Calu3 (cell line): Measurements from ENCODE around the gene SFXN1. TPM values are rescaled to one million over a fixed set of nuclear protein-coding genes. Genes with fewer than 3 reads are reported as not detected.

Experiments used
- BruUV-seq: library from RNA; stranded (reverse); fragments of 400-500 nt; replicated peaks from 2 replicates; lab custom pipeline; 2021; lab: Mats Ljungman, UMichigan
- CTCF ChIA-PET: fragments of 300-600 bp; sonication (Branson Sonifier 250); formaldehyde crosslinking; loops from one replicate; lab custom pipeline; 2022; ENCODE audit warnings: antibody characterized with exemption; lab: Charles Lee
- DNase-seq: peaks from one replicate; pipeline ENCODE4 v3.0.0; 2022
- H3K27ac Mint-ChIP-seq: one replicate; pipeline ENCODE4 v1.8.0; 2022; ENCODE audit warnings: mixed read lengths; ENCODE audit not compliant: unreplicated experiment
- H3K27me3 Mint-ChIP-seq: one replicate; pipeline ENCODE4 v1.8.0; 2022; ENCODE audit warnings: mixed read lengths; ENCODE audit not compliant: unreplicated experiment
- H3K36me3 Mint-ChIP-seq: one replicate; pipeline ENCODE4 v1.8.0; 2022; ENCODE audit warnings: mild to moderate bottlenecking, moderate library complexity, mixed read lengths; ENCODE audit not compliant: insufficient read depth, unreplicated experiment
- H3K4me1 Mint-ChIP-seq: one replicate; pipeline ENCODE4 v1.8.0; 2022; ENCODE audit warnings: mild to moderate bottlenecking, low read depth, mixed read lengths; ENCODE audit not compliant: unreplicated experiment
- H3K4me3 Mint-ChIP-seq: one replicate; pipeline ENCODE4 v1.8.0; 2022; ENCODE audit warnings: mild to moderate bottlenecking, low read depth, moderate library complexity, mixed read lengths; ENCODE audit not compliant: unreplicated experiment
- H3K9me3 Mint-ChIP-seq: one replicate; pipeline ENCODE4 v1.8.0; 2022; ENCODE audit warnings: low read depth, mixed read lengths; ENCODE audit not compliant: unreplicated experiment
- CTCF ChIP-seq: fragments of 200-600 bp; IDR thresholded peaks from one replicate; pipeline ENCODE4 v1.8.0; 2022; ENCODE audit warnings: antibody characterized with exemption; ENCODE audit not compliant: unreplicated experiment
- intact Hi-C: fragments of 100-400 bp; cut with micrococcal nuclease; formaldehyde crosslinking; loops from one replicate; pipeline ENCODE4 v1.10.0; 2022; ENCODE audit not compliant: unreplicated experiment
- total RNA-seq: library from RNA; stranded (reverse); gene quantifications from 2 replicates; pipeline ENCODE4 v1.2.3, GENCODE V29; 2022

Gene SFXN1
- total RNA-seq, 1 experiment from 2014 or later, result 106 TPM

DNA sequence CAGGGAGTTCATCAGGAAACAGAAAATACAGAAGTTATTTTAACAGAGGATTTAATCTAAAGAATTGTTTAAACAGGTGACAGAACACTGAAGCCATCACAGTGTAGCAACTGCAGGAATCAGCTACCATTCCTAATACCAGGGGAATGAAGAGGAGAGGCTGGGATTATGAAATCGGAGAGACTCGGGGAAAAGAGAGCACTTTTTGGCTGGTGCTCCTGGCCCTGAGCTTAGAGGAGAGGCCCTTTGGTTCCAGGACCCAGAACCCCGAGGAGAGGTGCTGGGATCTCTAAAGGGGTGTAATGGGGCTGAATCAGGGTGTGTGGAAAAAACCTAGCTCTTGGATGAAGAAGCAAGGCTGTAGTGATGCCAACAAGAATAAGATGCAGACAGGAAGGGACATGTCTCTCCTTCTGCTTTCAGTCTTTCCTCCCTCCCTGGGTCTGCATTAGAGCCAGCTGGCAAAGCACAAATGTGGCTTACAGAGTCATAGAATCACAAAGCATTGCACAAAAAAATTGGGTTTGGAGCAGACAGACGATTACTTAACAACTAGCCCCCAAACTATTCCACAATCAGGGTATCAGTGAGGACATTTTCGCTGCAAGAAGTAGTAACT is 11.6 kb upstream of the SFXN1 start:
- H3K27me3 Mint-ChIP-seq, result peaks cover 61% of the 10 kb centered on the region
- no TSS peak for BruUV-seq
- no peak overlapping the region for H3K4me3 Mint-ChIP-seq
- no peak for TF ChIP-seq CTCF
- H3K36me3 Mint-ChIP-seq, result no peaks in the 10 kb centered on the region
- H3K27ac Mint-ChIP-seq, result no peak overlapping the region
- no peak for DNase-seq
- CTCF ChIA-PET, result no interaction called here
- intact Hi-C loops, result no loop called here
- H3K4me1 Mint-ChIP-seq, result no peaks in the 10 kb centered on the region
- no peaks in the 10 kb centered on the region for H3K9me3 Mint-ChIP-seq

GRCh38 chr5:175467983-175468690 is 10.2 kb upstream of the SFXN1 start:
- Mint-ChIP-seq H3K36me3 (no peaks in the 10 kb centered on the region), H3K4me1 (no peaks in the 10 kb centered on the region), H3K27me3 (peaks cover 70% of the 10 kb centered on the region), H3K27ac (no peak overlapping the region), H3K9me3 (no peaks in the 10 kb centered on the region), H3K4me3 (no peak overlapping the region)
- intact Hi-C loops, result no loop called here
- BruUV-seq, result no TSS peak
- no peak for TF ChIP-seq CTCF
- CTCF ChIA-PET, result no interaction called here
- no peak for DNase-seq

DNA sequence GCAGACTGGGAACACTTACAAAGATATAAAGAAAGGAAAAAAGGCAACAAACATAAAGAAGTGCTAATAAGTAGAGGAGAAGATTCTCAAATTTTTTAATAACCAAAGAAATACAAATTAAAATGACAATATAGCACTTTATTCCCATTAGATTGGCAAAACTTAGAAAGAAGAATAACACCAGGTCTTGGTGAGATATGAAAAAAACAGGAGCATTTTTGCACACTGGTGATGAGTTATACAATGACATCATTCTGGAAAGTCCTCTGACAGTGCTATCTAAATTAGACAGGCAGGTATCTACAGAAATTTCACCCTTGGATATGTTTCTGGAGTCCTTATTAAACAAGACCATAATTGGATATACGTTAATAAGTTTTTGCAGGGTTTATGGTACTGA is 9.5 kb upstream of the SFXN1 start:
- H3K36me3 Mint-ChIP-seq, result no peaks in the 10 kb centered on the region
- TF ChIP-seq CTCF, result no peak
- BruUV-seq, result no TSS peak
- no peak overlapping the region for H3K4me3 Mint-ChIP-seq
- H3K27ac Mint-ChIP-seq, result no peak overlapping the region
- intact Hi-C loops, result no loop called here
- peaks cover 77% of the 10 kb centered on the region for H3K27me3 Mint-ChIP-seq
- no peaks in the 10 kb centered on the region for H3K9me3 Mint-ChIP-seq
- CTCF ChIA-PET, result no interaction called here
- H3K4me1 Mint-ChIP-seq, result no peaks in the 10 kb centered on the region
- no peak for DNase-seq

GRCh38 chr5:175469916-175470315 is 8.4 kb upstream of the SFXN1 start:
- peaks cover 88% of the 10 kb centered on the region for H3K27me3 Mint-ChIP-seq
- intact Hi-C loops, result no loop called here
- BruUV-seq, result no TSS peak
- CTCF ChIA-PET, result no interaction called here
- H3K4me1 Mint-ChIP-seq, result no peaks in the 10 kb centered on the region
- H3K36me3 Mint-ChIP-seq, result no peaks in the 10 kb centered on the region
- DNase-seq, result no peak
- TF ChIP-seq CTCF, result no peak
- no peak overlapping the region for H3K27ac Mint-ChIP-seq
- H3K9me3 Mint-ChIP-seq, result no peaks in the 10 kb centered on the region
- H3K4me3 Mint-ChIP-seq, result no peak overlapping the region
